HEK293 (cell line): Measurements from ENCODE around the gene MALSU1.
A peak's percentile ranks its signal among the peaks of the same experiment; 100 is the strongest.

Experiments
- CTCF ChIA-PET: fragments of 350-600 bp; formaldehyde crosslinking; extraction: SDS; loops from one replicate; lab custom pipeline; 2021; ENCODE audit warnings: antibody characterized with exemption; lab: Yijun Ruan, JAX
- POLR2A ChIA-PET: fragments of 300-600 bp; formaldehyde crosslinking; extraction: SDS; loops from one replicate; lab custom pipeline; 2020; ENCODE audit warnings: antibody characterized with exemption, inconsistent platforms; lab: Yijun Ruan, JAX
- H3K27ac ChIP-seq: fragments of 200-500 bp; sonication (Bioruptor generic); 2 replicates; pipeline ENCODE4 v1.5.1; 2014; ENCODE audit warnings: low read depth, low read length, control low read depth, inconsistent platforms; ENCODE audit errors: extremely low read depth
- H3K36me3 ChIP-seq, 2 experiments: fragments of 200-500 bp in 1 of 2; sonication (Bioruptor generic) in 1 of 2; 1 replicate in 1 of 2; 2 replicates in 1 of 2; pipeline ENCODE4 v1.5.1; 2014 to 2017; ENCODE audit warnings: inconsistent platforms in 2 of 2, low read length in 2 of 2; ENCODE audit not compliant: control insufficient read depth in 2 of 2, insufficient read depth in 1 of 2
- H3K4me1 ChIP-seq: fragments of 200-500 bp; sonication (Bioruptor generic); 2 replicates; pipeline ENCODE4 v1.5.1; 2014; ENCODE audit warnings: mild to moderate bottlenecking, low read length, inconsistent platforms; ENCODE audit not compliant: control insufficient read depth, insufficient read depth
- H3K4me3 ChIP-seq: 2 replicates; pipeline ENCODE4 v1.5.1; 2011; ENCODE audit warnings: low read depth, mild to moderate bottlenecking, control low read depth, low read length, moderate library complexity
- H3K9me3 ChIP-seq: fragments of 200-500 bp; sonication (Bioruptor generic); 2 replicates; pipeline ENCODE4 v1.5.1; 2014; ENCODE audit warnings: low read depth, low read length, inconsistent platforms; ENCODE audit not compliant: control insufficient read depth, insufficient read depth
- BCL11A ChIP-seq: fragments of 450-650 bp; formaldehyde crosslinking; IDR thresholded peaks from 2 replicates; pipeline ENCODE4 v1.5.1; 2016; ENCODE audit warnings: low read depth, missing biosample characterization, missing genetic modification characterization
- BCL6B ChIP-seq: fragments of 450-650 bp; formaldehyde crosslinking; IDR thresholded peaks from 2 replicates; pipeline ENCODE4 v1.5.1; 2017; ENCODE audit warnings: missing biosample characterization, missing genetic modification characterization
- CTCF ChIP-seq: fragments of 450-650 bp; formaldehyde crosslinking; IDR thresholded peaks from 2 replicates; pipeline ENCODE4 v1.5.1; 2016; ENCODE audit warnings: missing biosample characterization, missing genetic modification characterization
- ELK4 ChIP-seq: IDR thresholded peaks from 2 replicates; pipeline ENCODE4 v1.6.1; 2011; ENCODE audit warnings: mild to moderate bottlenecking, low read depth, low read length, borderline replicate concordance
- KLF8 ChIP-seq: fragments of 450-650 bp; formaldehyde crosslinking; IDR thresholded peaks from 2 replicates; pipeline ENCODE4 v1.5.1; 2016; ENCODE audit warnings: missing biosample characterization, missing genetic modification characterization
- MEIS1 ChIP-seq: sonication (generic); formaldehyde crosslinking; IDR thresholded peaks from 2 replicates; pipeline ENCODE4 v1.8.1; 2022; ENCODE audit warnings: missing genetic modification reagents, mild to moderate bottlenecking, borderline replicate concordance
- WT1 ChIP-seq: fragments of 450-650 bp; formaldehyde crosslinking; IDR thresholded peaks from 2 replicates; pipeline ENCODE4 v1.5.1; 2016; ENCODE audit warnings: missing biosample characterization, missing genetic modification characterization
- ZBTB44 ChIP-seq: fragments of 450-650 bp; IDR thresholded peaks from 2 replicates; pipeline ENCODE4 v1.5.1; 2018; ENCODE audit warnings: missing biosample characterization, mild to moderate bottlenecking, missing genetic modification characterization
- ZEB2 ChIP-seq: fragments of 450-650 bp; formaldehyde crosslinking; IDR thresholded peaks from 2 replicates; pipeline ENCODE4 v1.5.1; 2016; ENCODE audit warnings: missing biosample characterization, missing genetic modification characterization
- ZFP69B ChIP-seq: fragments of 450-650 bp; formaldehyde crosslinking; IDR thresholded peaks from 2 replicates; pipeline ENCODE4 v1.5.1; 2016; ENCODE audit warnings: missing biosample characterization, missing genetic modification characterization
- ZNF10 ChIP-seq: fragments of 450-650 bp; formaldehyde crosslinking; IDR thresholded peaks from 2 replicates; pipeline ENCODE4 v1.5.1; 2017; ENCODE audit warnings: missing biosample characterization, missing genetic modification characterization
- ZNF24 ChIP-seq: fragments of 450-650 bp; formaldehyde crosslinking; IDR thresholded peaks from 2 replicates; pipeline ENCODE4 v1.5.1; 2016; ENCODE audit warnings: missing biosample characterization, missing genetic modification characterization
- ZNF266 ChIP-seq: fragments of 450-650 bp; formaldehyde crosslinking; IDR thresholded peaks from 2 replicates; pipeline ENCODE4 v1.5.1; 2016; ENCODE audit warnings: missing biosample characterization, missing genetic modification characterization, low read depth
- ZNF341 ChIP-seq: fragments of 450-650 bp; formaldehyde crosslinking; IDR thresholded peaks from 2 replicates; pipeline ENCODE4; 2016; ENCODE audit warnings: low read depth, missing biosample characterization, missing genetic modification characterization
- ZNF366 ChIP-seq: fragments of 450-650 bp; formaldehyde crosslinking; conservative IDR thresholded peaks from 2 replicates; pipeline ENCODE4 v1.5.1; 2016; ENCODE audit warnings: missing biosample characterization, missing genetic modification characterization
- ZNF391 ChIP-seq: fragments of 450-650 bp; formaldehyde crosslinking; IDR thresholded peaks from 2 replicates; pipeline ENCODE4 v1.5.1; 2016; ENCODE audit warnings: low read depth, missing biosample characterization, missing genetic modification characterization, borderline replicate concordance
- ZNF394 ChIP-seq: fragments of 450-650 bp; formaldehyde crosslinking; IDR thresholded peaks from 2 replicates; pipeline ENCODE4 v1.5.1; 2016; ENCODE audit warnings: missing biosample characterization, missing genetic modification characterization, mild to moderate bottlenecking, moderate library complexity, borderline replicate concordance
- ZNF501 ChIP-seq: fragments of 450-650 bp; formaldehyde crosslinking; IDR thresholded peaks from 2 replicates; pipeline ENCODE4 v1.5.1; 2016; ENCODE audit warnings: missing biosample characterization, missing genetic modification characterization
- ZNF518A ChIP-seq: fragments of 450-650 bp; formaldehyde crosslinking; conservative IDR thresholded peaks from 2 replicates; pipeline ENCODE4 v1.5.1; 2016; ENCODE audit warnings: low read depth, missing biosample characterization, missing genetic modification characterization
- ZNF558 ChIP-seq: fragments of 450-650 bp; formaldehyde crosslinking; IDR thresholded peaks from 2 replicates; pipeline ENCODE4 v1.5.1; 2016; ENCODE audit warnings: missing biosample characterization, missing genetic modification characterization
- ZNF629 ChIP-seq: fragments of 450-650 bp; formaldehyde crosslinking; IDR thresholded peaks from 2 replicates; pipeline ENCODE4 v1.5.1; 2017; ENCODE audit warnings: missing biosample characterization, missing genetic modification characterization
- ZNF843 ChIP-seq: fragments of 450-650 bp; formaldehyde crosslinking; IDR thresholded peaks from 2 replicates; pipeline ENCODE4 v1.5.1; 2016; ENCODE audit warnings: missing biosample characterization, missing genetic modification characterization
- ZSCAN18 ChIP-seq: fragments of 450-650 bp; formaldehyde crosslinking; IDR thresholded peaks from 2 replicates; pipeline ENCODE4 v1.5.1; 2016; ENCODE audit warnings: missing biosample characterization, missing genetic modification characterization
- ZSCAN23 ChIP-seq: fragments of 450-650 bp; formaldehyde crosslinking; IDR thresholded peaks from 2 replicates; pipeline ENCODE4 v1.5.1; 2016; ENCODE audit warnings: missing biosample characterization, missing genetic modification characterization
- ZXDB ChIP-seq: fragments of 450-650 bp; formaldehyde crosslinking; IDR thresholded peaks from 2 replicates; pipeline ENCODE4 v1.5.1; 2016; ENCODE audit warnings: missing biosample characterization, missing genetic modification characterization

MALSU1 gene

GRCh38 chr7:23273141-23273599, 26.0 kb upstream of the MALSU1 start:
- Histone ChIP-seq H3K27ac (peak overlapping the region; percentile 58), H3K9me3 (no peaks in the 10 kb centered on the region), H3K4me3 (no peak overlapping the region; the same call in 1 of the 2 replicates), H3K36me3 (no peaks in the 10 kb centered on the region), H3K4me1 (peaks cover 12% of the 10 kb centered on the region; the same call in 1 of the 2 replicates)
- CTCF ChIA-PET, result interaction anchor here (0.5 to 7.3 kb wide), 38 partner anchors 9 to 1009 kb away, joined by 3 to 92 read pairs (median 4); no protein-coding TSS in a partner anchor
- POLR2A ChIA-PET, result interaction anchor here (0.6 to 2.8 kb wide), 7 partner anchors 26 to 258 kb away, joined by 3 to 15 read pairs (median 3); partner anchors contain the start of gene MALSU1
- peak; percentile 69 for TF ChIP-seq ZFP69B
- TF ChIP-seq ZEB2 (tag by site-specific recombination), result peak; percentile 93
- peak; percentile 82 for TF ChIP-seq KLF8 (tag by site-specific recombination)
- TF ChIP-seq ZNF518A, result peak; percentile 35; the same call in 1 of the 2 replicates
- no peak for TF ChIP-seq ELK4
- 0 out of 2 replicates have a peak, but pooled peaks have one; percentile 59 for TF ChIP-seq BCL11A (tag by site-specific recombination)
- TF ChIP-seq ZNF501 (tag by site-specific recombination), result peak; percentile 77
- peak; percentile 28; the same call in 1 of the 2 replicates for TF ChIP-seq BCL6B (tag by site-specific recombination)
- TF ChIP-seq ZSCAN23 (tag by site-specific recombination), result no peak
- peak; percentile 50; the same call in 1 of the 2 replicates for TF ChIP-seq ZNF391 (tag by site-specific recombination)
- peak; percentile 92 for TF ChIP-seq ZNF843
- no peak for TF ChIP-seq ZSCAN18
- TF ChIP-seq MEIS1, result peak; percentile 98
- TF ChIP-seq ZBTB44 (tag by site-specific recombination), result 0 out of 2 replicates have a peak, but pooled peaks have one; percentile 47
- peak; percentile 83 for TF ChIP-seq ZNF366 (tag by site-specific recombination)
- TF ChIP-seq ZNF266 (tag by site-specific recombination), result no peak
- TF ChIP-seq ZNF24 (tag by site-specific recombination), result peak; percentile 52; the same call in 1 of the 2 replicates
- TF ChIP-seq ZNF558 (tag by site-specific recombination), result peak; percentile 47; the same call in 1 of the 2 replicates
- peak; percentile 76 for TF ChIP-seq CTCF (tag by site-specific recombination)
- TF ChIP-seq ZNF341 (tag by site-specific recombination), result peak; percentile 70
- TF ChIP-seq ZNF394 (tag by site-specific recombination), result peak; percentile 52
- peak; percentile 83 for TF ChIP-seq ZXDB
- TF ChIP-seq WT1 (tag by site-specific recombination), result peak; percentile 50; the same call in 1 of the 2 replicates
- peak; percentile 46; the same call in 1 of the 2 replicates for TF ChIP-seq ZNF10 (tag by site-specific recombination)
- TF ChIP-seq ZNF629, result peak; percentile 85
